SU-DHL-6 (cell line): ENCODE measurements around the gene CBFA2T3.

Experiments used
- H2AFZ ChIP-seq: fragments of 200-600 bp; sonication (generic); 2 replicates; pipeline ENCODE4 v1.6.1; 2014; ENCODE audit warnings: low read depth, mild to moderate bottlenecking, moderate library complexity, mixed read lengths, antibody characterized with exemption, low read length; ENCODE audit not compliant: severe bottlenecking
- H3F3A ChIP-seq: fragments of 200-600 bp; shearing (Covaris generic); 2 replicates; pipeline ENCODE4 v1.6.0; 2016; ENCODE audit warnings: antibody characterized with exemption, mild to moderate bottlenecking; ENCODE audit not compliant: insufficient read depth
- H3K27ac ChIP-seq: fragments of 200-600 bp; sonication (generic); 2 replicates; pipeline ENCODE4 v1.5.1; 2016; ENCODE audit warnings: low read depth, mild to moderate bottlenecking, low read length, moderate library complexity, mixed read lengths
- H3K27me3 ChIP-seq: fragments of 200-600 bp; sonication (generic), shearing (Covaris generic); 2 replicates; pipeline ENCODE4 v1.6.0; 2014; ENCODE audit warnings: mild to moderate bottlenecking, low read length
- H3K36me3 ChIP-seq: fragments of 200-600 bp; sonication (generic); 2 replicates; pipeline ENCODE4 v1.6.1; 2014; ENCODE audit warnings: mild to moderate bottlenecking, low read length, mixed read lengths
- H3K4me2 ChIP-seq: fragments of 300-600, 200-600 bp; shearing (Covaris generic), sonication (generic); 2 replicates; pipeline ENCODE4 v1.6.0; 2014; ENCODE audit warnings: low read length, low read depth, mild to moderate bottlenecking; ENCODE audit not compliant: poor library complexity, severe bottlenecking
- H3K4me3 ChIP-seq: fragments of 200-600 bp; sonication (generic); 2 replicates; pipeline ENCODE4 v1.5.1; 2014; ENCODE audit warnings: antibody characterized with exemption, low read length, mild to moderate bottlenecking, mixed read lengths; ENCODE audit not compliant: insufficient read depth, poor library complexity, severe bottlenecking
- H3K79me2 ChIP-seq: fragments of 200-600 bp; sonication (generic); 2 replicates; pipeline ENCODE4 v1.6.1; 2014; ENCODE audit warnings: mild to moderate bottlenecking, low read length, moderate library complexity; ENCODE audit not compliant: insufficient read depth
- H3K9ac ChIP-seq: fragments of 200-600 bp; sonication (generic); 2 replicates; pipeline ENCODE4 v1.7.0; 2014; ENCODE audit warnings: mild to moderate bottlenecking, low read length
- H3K9me2 ChIP-seq: fragments of 200-600 bp; sonication (generic); replicated peaks from 2 replicates; pipeline ENCODE4 v1.6.1; 2014; ENCODE audit warnings: low read length; ENCODE audit not compliant: insufficient read depth
- H3K9me3 ChIP-seq: fragments of 200-600 bp; sonication (generic); 2 replicates; pipeline ENCODE4 v1.6.1; 2014; ENCODE audit warnings: low read length, mixed read lengths; ENCODE audit not compliant: insufficient read depth
- H4K20me1 ChIP-seq: fragments of 200-600 bp; sonication (generic); 2 replicates; pipeline ENCODE4 v1.6.1; 2014; ENCODE audit warnings: low read depth, mild to moderate bottlenecking, antibody characterized with exemption, low read length, moderate library complexity, mixed read lengths
- CTCF ChIP-seq: fragments of 200-600 bp; sonication (generic); IDR thresholded peaks from one replicate; pipeline ENCODE4 v1.5.1; 2017; ENCODE audit warnings: antibody characterized with exemption, mild to moderate bottlenecking, low read length, moderate library complexity; ENCODE audit not compliant: insufficient read depth, poor library complexity, severe bottlenecking
- EZH2phosphoT487 ChIP-seq: fragments of 200-600 bp; sonication (generic), shearing (Covaris generic); conservative IDR thresholded peaks from 2 replicates; pipeline ENCODE4 v1.6.1; 2018; ENCODE audit warnings: mild to moderate bottlenecking, antibody characterized with exemption, low read length, moderate library complexity, mixed read lengths

Gene CBFA2T3

GRCh38 chr16:88888461-88889387, 88.3 kb downstream of the CBFA2T3 start:
- no peak overlapping the region for H2AFZ ChIP-seq
- H3K27me3 ChIP-seq = no peaks in the 10 kb centered on the region
- H3K27ac ChIP-seq = no peak overlapping the region
- no peak overlapping the region for H3K4me2 ChIP-seq
- H3K9ac ChIP-seq = no peak overlapping the region
- no peaks in the 10 kb centered on the region for H3K9me2 ChIP-seq
- no peaks in the 10 kb centered on the region for H3F3A ChIP-seq
- H3K36me3 ChIP-seq = peaks cover 3% of the 10 kb centered on the region; the same call in 1 of the 2 replicates
- no peaks in the 10 kb centered on the region for H3K79me2 ChIP-seq
- no peaks in the 10 kb centered on the region for H4K20me1 ChIP-seq
- no peaks in the 10 kb centered on the region for H3K9me3 ChIP-seq
- no peak for TF ChIP-seq CTCF
- no peak for TF ChIP-seq EZH2phosphoT487
- no peak overlapping the region for H3K4me3 ChIP-seq

- Histone ChIP-seq H3K4me2 (no peak overlapping the region), H3K27ac (no peak overlapping the region), H3K27me3 (no peaks in the 10 kb centered on the region), H3K36me3 (peaks cover 3% of the 10 kb centered on the region; the same call in 1 of the 2 replicates), H3K79me2 (no peaks in the 10 kb centered on the region), H3K9me2 (no peaks in the 10 kb centered on the region), H3K4me3 (no peak overlapping the region), H2AFZ (no peak overlapping the region), H3K9me3 (no peaks in the 10 kb centered on the region), H3K9ac (no peak overlapping the region), H3F3A (no peaks in the 10 kb centered on the region), H4K20me1 (no peaks in the 10 kb centered on the region)
- TF ChIP-seq CTCF = no peak
- TF ChIP-seq EZH2phosphoT487 = no peak
Observed at GRCh38 chr16:88888057-88888456, 89.0 kb downstream of the CBFA2T3 start.

GRCh38 chr16:88886845-88887521, 90.0 kb downstream of the CBFA2T3 start:
- H3F3A ChIP-seq = no peaks in the 10 kb centered on the region
- peaks cover 3% of the 10 kb centered on the region; the same call in 1 of the 2 replicates for H3K36me3 ChIP-seq
- no peaks in the 10 kb centered on the region for H3K9me2 ChIP-seq

More at GRCh38 chr16:88886845-88887521, 90.0 kb downstream of the CBFA2T3 start:
- Histone ChIP-seq H3K27ac (no peak overlapping the region), H3K4me2 (no peak overlapping the region), H3K79me2 (no peaks in the 10 kb centered on the region), H3K27me3 (no peaks in the 10 kb centered on the region), H4K20me1 (no peaks in the 10 kb centered on the region), H3K9ac (no peak overlapping the region), H3K9me3 (no peaks in the 10 kb centered on the region), H3K4me3 (no peak overlapping the region), H2AFZ (no peak overlapping the region)
- no peak for TF ChIP-seq CTCF
- TF ChIP-seq EZH2phosphoT487 = no peak
